ENCODE measurements around the gene TYRO3. TPM values are rescaled to one million over a fixed set of nuclear protein-coding genes. Genes with fewer than 3 reads are reported as not detected.

The TYRO3 gene
- total and polyA plus RNA-seq, 3 donors from 2014 or later: 99.0 to 156 (median 107) TPM

GRCh38 chr15:41609123-41609522, 50.1 kb downstream of the TYRO3 start:
- H3K36me3 ChIP-seq (ENCODE audit: low read depth, missing control alignments): no peaks in the 10 kb centered on the region
- no peak overlapping the region for H3K4me3 ChIP-seq
- intact Hi-C loops (cut with DNase I; ENCODE audit: low total_unique reads): no loop called here
- no peaks in the 10 kb centered on the region for H3K27me3 ChIP-seq
- no peak for DNase-seq
- WGBS, 2 donors: 85 to 93% methylated on average over 1 of the region's 1 CpG
- H3K4me1 ChIP-seq: peaks cover 3% of the 10 kb centered on the region
- H3K9me3 ChIP-seq: no peaks in the 10 kb centered on the region
- H3K27ac ChIP-seq: no peak overlapping the region
- TF ChIP-seq, protein P1, sequence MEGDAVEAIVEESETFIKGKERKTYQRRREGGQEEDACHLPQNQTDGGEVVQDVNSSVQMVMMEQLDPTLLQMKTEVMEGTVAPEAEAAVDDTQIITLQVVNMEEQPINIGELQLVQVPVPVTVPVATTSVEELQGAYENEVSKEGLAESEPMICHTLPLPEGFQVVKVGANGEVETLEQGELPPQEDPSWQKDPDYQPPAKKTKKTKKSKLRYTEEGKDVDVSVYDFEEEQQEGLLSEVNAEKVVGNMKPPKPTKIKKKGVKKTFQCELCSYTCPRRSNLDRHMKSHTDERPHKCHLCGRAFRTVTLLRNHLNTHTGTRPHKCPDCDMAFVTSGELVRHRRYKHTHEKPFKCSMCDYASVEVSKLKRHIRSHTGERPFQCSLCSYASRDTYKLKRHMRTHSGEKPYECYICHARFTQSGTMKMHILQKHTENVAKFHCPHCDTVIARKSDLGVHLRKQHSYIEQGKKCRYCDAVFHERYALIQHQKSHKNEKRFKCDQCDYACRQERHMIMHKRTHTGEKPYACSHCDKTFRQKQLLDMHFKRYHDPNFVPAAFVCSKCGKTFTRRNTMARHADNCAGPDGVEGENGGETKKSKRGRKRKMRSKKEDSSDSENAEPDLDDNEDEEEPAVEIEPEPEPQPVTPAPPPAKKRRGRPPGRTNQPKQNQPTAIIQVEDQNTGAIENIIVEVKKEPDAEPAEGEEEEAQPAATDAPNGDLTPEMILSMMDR (IDR thresholded peaks at IDR 0.05): no peak
- no peak for TF ChIP-seq POLR2A (IDR thresholded peaks at IDR 0.05)

- Histone ChIP-seq H3K27ac (no peak overlapping the region), H3K4me1 (no peaks in the 10 kb centered on the region), H3K36me3 (ENCODE audit: low read depth, missing control alignments) (no peaks in the 10 kb centered on the region), H3K9me3 (no peaks in the 10 kb centered on the region), H3K27me3 (no peaks in the 10 kb centered on the region), H3K4me3 (no peak overlapping the region)
- intact Hi-C loops (cut with DNase I; ENCODE audit: low total_unique reads): no loop called here
- 73 to 79% methylated on average over 4 of the region's 4 CpGs for WGBS, 2 donors
- TF ChIP-seq, protein P1 (IDR thresholded peaks at IDR 0.05): no peak
- no peak for TF ChIP-seq POLR2A (IDR thresholded peaks at IDR 0.05)
- no peak for DNase-seq
Observed at GRCh38 chr15:41610048-41610447, 51.0 kb downstream of the TYRO3 start.

GRCh38 chr15:41620536-41621199, 61.7 kb downstream of the TYRO3 start:
- DNase-seq: no peak
- peak overlapping the region; percentile 56 to 84 for H3K4me3 ChIP-seq
- H3K4me1 ChIP-seq: no peaks in the 10 kb centered on the region
- TF ChIP-seq, protein P1 (IDR thresholded peaks at IDR 0.05): no peak
- no peak for TF ChIP-seq POLR2A (IDR thresholded peaks at IDR 0.05)
- no peaks in the 10 kb centered on the region for H3K27me3 ChIP-seq
- intact Hi-C loops (cut with DNase I; ENCODE audit: low total_unique reads): no loop called here
- H3K9me3 ChIP-seq: no peaks in the 10 kb centered on the region
- H3K36me3 ChIP-seq (ENCODE audit: low read depth, missing control alignments): no peaks in the 10 kb centered on the region
- peak overlapping the region; percentile 91 to 94 for H3K27ac ChIP-seq
- 11 to 14% methylated on average over 16 to 18 of the region's 18 CpGs for WGBS, 2 donors

DNA sequence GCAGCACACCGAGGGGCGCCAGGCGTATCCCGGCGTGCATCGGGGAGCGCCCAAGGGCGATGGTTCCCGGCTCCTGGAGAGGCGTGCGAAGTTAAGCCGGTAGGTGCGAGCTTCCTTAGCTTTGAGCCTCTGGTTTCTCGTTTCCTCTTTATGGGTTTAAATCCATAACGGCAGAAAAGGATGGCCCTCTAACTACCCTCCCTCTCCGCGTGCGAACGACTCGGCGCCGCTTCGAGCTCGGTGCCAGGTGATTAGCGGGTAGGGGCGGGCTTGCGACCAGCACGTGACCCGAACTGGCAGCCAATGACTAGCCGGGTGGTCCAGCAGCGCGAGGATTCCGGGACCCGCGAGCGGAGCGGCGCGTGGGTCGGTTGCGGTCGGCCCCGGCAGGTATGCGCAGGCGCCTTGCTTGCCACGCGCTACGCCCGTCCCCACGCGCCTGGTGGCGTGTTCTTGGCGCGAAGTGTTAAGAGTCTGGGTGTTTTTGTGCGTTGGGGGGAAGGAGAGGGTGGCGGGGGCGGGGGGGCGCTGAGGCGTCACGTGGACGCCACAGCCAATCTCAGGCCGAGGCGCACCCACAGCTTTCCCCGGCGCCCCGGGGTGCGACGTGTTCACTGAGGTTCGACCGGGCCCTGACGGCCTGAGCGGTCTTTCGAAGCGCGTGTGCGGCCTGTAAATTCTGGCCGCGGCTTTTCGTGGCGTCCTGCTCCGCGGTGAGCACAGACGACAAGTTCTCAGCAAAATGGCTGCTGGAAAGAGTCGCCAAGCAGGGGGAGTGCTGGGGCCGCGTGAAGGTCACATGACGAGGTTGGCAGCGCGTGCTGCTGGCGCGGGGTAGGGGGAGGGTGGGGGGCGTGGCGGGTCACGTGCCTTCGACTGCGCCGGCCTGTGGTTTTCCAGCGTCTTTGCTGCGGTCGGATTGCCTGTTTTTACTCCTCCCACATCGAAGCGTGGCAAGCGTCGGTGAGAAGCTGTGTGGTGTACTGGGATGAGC, 62.5 kb downstream of the TYRO3 start:
- Histone ChIP-seq H3K27ac (peak overlapping the region; percentile 91 to 94), H3K4me3 (peak overlapping the region; percentile 56 to 84), H3K27me3 (no peaks in the 10 kb centered on the region), H3K36me3 (ENCODE audit: low read depth, missing control alignments) (no peaks in the 10 kb centered on the region), H3K4me1 (no peaks in the 10 kb centered on the region), H3K9me3 (no peaks in the 10 kb centered on the region)
- no peak for TF ChIP-seq POLR2A (IDR thresholded peaks at IDR 0.05)
- TF ChIP-seq, protein P1 (IDR thresholded peaks at IDR 0.05): peak in 1 of 3 experiments; percentile 16
- peak; percentile 91 for DNase-seq
- intact Hi-C loops (cut with DNase I; ENCODE audit: low total_unique reads): no loop called here
- 2 to 3% methylated on average over 40 to 80 of the region's 104 CpGs for WGBS, 2 donors

All from testis (tissue), 3 donors.